Central memory CD4-positive, alpha-beta T cell (primary cell): ENCODE measurements around the gene DNAJA3.

Experiments
- DNase-seq: peaks from one replicate; pipeline ENCODE4 v3.0.0; 2022
- total RNA-seq, 3 experiments: gene quantifications; one replicate each; lab custom pipeline; 2026; lab: John Stamatoyannopoulos, UW

DNAJA3 gene
- total RNA-seq, result 53.8 to 175 (median 85.9) reads per million in 3 experiments

GRCh38 chr16:4425378-4426020 is at the start of gene DNAJA3:
Gene DNAJA3 (plus strand): TSS chr16:4425868. CDS start chr16:4425882, 14 bp downstream.
- DNase-seq, result peak; percentile 94

GRCh38 chr16:4376126-4376892 is 49.4 kb upstream of the DNAJA3 start:
- no peak for DNase-seq

GRCh38 chr16:4376893-4377572 is 48.6 kb upstream of the DNAJA3 start:
- DNase-seq, result no peak

- DNase-seq, result no peak
Observed at GRCh38 chr16:4377573-4378154, 48.0 kb upstream of the DNAJA3 start.

GRCh38 chr16:4378161-4378666 is 47.5 kb upstream of the DNAJA3 start:
- no peak for DNase-seq

- DNase-seq, result no peak
Observed at GRCh38 chr16:4378999-4379690, 46.5 kb upstream of the DNAJA3 start.

GRCh38 chr16:4380119-4381063 is 45.3 kb upstream of the DNAJA3 start:
- DNase-seq, result no peak

GRCh38 chr16:4381072-4381934 is 44.4 kb upstream of the DNAJA3 start:
- no peak for DNase-seq

- DNase-seq, result no peak
Observed at GRCh38 chr16:4381935-4382794, 43.5 kb upstream of the DNAJA3 start.

- DNase-seq, result no peak
Observed at GRCh38 chr16:4382795-4383357, 42.8 kb upstream of the DNAJA3 start.

GRCh38 chr16:4383591-4384444 is 41.9 kb upstream of the DNAJA3 start:
- DNase-seq, result no peak

GRCh38 chr16:4384509-4384942 is 41.1 kb upstream of the DNAJA3 start:
- DNase-seq, result no peak

- no peak for DNase-seq
Observed at GRCh38 chr16:4385066-4385788, 40.4 kb upstream of the DNAJA3 start.

- no peak for DNase-seq
Observed at GRCh38 chr16:4385789-4386450, 39.7 kb upstream of the DNAJA3 start.

- DNase-seq, result no peak
Observed at GRCh38 chr16:4386451-4386805, 39.2 kb upstream of the DNAJA3 start.

- DNase-seq, result no peak
Observed at GRCh38 chr16:4386951-4387565, 38.6 kb upstream of the DNAJA3 start.
